Activated CD8-positive, alpha-beta T cell treated with anti-CD3 and anti-CD28 coated beads, Interleukin-2, amount 10 ng/mL, durations not matched to agents 7 days and 5 days (primary cell): ENCODE results near the gene FBXO30. TPM values are rescaled to one million over a fixed set of nuclear protein-coding genes. Genes with fewer than 3 reads are reported as not detected.

Experiments
- ATAC-seq: fragments of 150-1000 bp; cut with Tn5 transposase; one replicate; pipeline ENCODE4 v1.10.0; 2021; ENCODE audit warnings: moderate library complexity
- CTCF ChIA-PET: fragments of 350-600 bp; sonication (Branson Sonifier 250); formaldehyde crosslinking; loops from one replicate; lab custom pipeline; 2021; ENCODE audit warnings: antibody characterized with exemption; lab: Charles Lee
- POLR2A ChIA-PET: fragments of 350-600 bp; sonication (Branson Sonifier 250); formaldehyde crosslinking; loops from one replicate; lab custom pipeline; 2021; ENCODE audit warnings: antibody characterized with exemption; lab: Charles Lee
- DNase-seq: peaks from one replicate; pipeline ENCODE4 v3.0.0-alpha.2; 2020
- H3K27ac Mint-ChIP-seq: one replicate; pipeline ENCODE4 v1.8.0; 2021; ENCODE audit warnings: mild to moderate bottlenecking, mixed read lengths
- H3K27me3 Mint-ChIP-seq: one replicate; pipeline ENCODE4 v1.8.0; 2021; ENCODE audit warnings: low read depth, mixed read lengths
- H3K36me3 Mint-ChIP-seq: one replicate; pipeline ENCODE4 v1.8.0; 2021; ENCODE audit warnings: low read depth, mixed read lengths
- H3K4me1 Mint-ChIP-seq: one replicate; pipeline ENCODE4 v1.8.0; 2021; ENCODE audit warnings: low read depth, mixed read lengths
- H3K4me3 Mint-ChIP-seq: one replicate; pipeline ENCODE4 v1.8.0; 2021; ENCODE audit warnings: mild to moderate bottlenecking, mixed read lengths
- H3K9me3 Mint-ChIP-seq: one replicate; pipeline ENCODE4 v1.8.0; 2022; ENCODE audit warnings: mixed read lengths; ENCODE audit not compliant: insufficient read depth
- total RNA-seq, 2 experiments: library from RNA; stranded (reverse); gene quantifications; one replicate each; pipeline ENCODE4 v1.2.3, GENCODE V29; 2021

Gene FBXO30
- total RNA-seq, 2 experiments from 2014 or later: 3.5 to 4.1 TPM

DNA sequence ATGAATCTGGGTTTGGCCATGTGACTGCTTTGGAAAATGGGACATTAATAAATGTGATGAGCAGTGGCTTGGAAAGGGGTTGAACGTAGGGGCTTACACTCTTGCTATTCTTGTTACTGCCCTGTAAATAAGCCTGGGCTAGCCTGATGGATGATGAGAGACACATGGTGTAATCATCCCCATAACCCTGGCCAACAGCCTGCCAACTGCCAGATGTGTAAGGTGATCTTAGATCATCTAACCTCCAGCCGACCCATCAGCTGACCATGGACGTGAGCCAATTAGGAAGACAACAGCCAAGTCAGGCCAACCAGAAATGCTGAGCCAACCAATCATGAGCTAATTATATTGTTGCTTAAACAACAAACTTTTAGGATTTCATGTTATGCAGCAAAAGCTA, 25.2 kb downstream of the FBXO30 start:
- Mint-ChIP-seq H3K9me3 (peaks cover 10% of the 10 kb centered on the region), H3K27me3 (no peaks in the 10 kb centered on the region), H3K27ac (no peak overlapping the region), H3K4me1 (peaks cover 8% of the 10 kb centered on the region), H3K36me3 (peaks cover 11% of the 10 kb centered on the region), H3K4me3 (no peak overlapping the region)
- ChIA-PET CTCF (no interaction called here), POLR2A (no interaction called here)
- DNase-seq (no peak), ATAC-seq (no peak)

DNA sequence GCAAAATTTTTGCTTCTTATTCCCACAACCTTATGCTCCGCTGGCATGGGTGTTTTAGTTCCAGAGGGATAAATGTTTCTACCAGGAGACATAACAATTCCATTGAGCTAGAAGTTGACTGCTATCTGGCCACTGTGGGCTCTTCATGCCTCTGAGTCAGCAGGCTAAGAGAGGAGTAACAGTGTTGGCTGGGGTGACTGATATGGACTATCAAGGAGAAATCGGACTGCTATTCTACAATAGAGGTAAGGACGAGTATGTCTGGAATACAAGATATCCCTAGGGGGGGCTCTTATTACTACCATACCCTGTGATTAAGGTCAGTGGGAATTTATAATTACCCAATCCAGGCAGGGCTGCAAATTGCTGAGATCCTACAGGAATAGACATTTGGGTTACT, 26.9 kb downstream of the FBXO30 start:
- POLR2A ChIA-PET: no interaction called here
- H3K4me3 Mint-ChIP-seq: no peak overlapping the region
- peaks cover 22% of the 10 kb centered on the region for H3K4me1 Mint-ChIP-seq
- CTCF ChIA-PET: no interaction called here
- DNase-seq: no peak
- H3K36me3 Mint-ChIP-seq: peaks cover 16% of the 10 kb centered on the region
- peaks cover 17% of the 10 kb centered on the region for H3K9me3 Mint-ChIP-seq
- H3K27ac Mint-ChIP-seq: no peak overlapping the region
- H3K27me3 Mint-ChIP-seq: no peaks in the 10 kb centered on the region
- ATAC-seq: no peak

DNA sequence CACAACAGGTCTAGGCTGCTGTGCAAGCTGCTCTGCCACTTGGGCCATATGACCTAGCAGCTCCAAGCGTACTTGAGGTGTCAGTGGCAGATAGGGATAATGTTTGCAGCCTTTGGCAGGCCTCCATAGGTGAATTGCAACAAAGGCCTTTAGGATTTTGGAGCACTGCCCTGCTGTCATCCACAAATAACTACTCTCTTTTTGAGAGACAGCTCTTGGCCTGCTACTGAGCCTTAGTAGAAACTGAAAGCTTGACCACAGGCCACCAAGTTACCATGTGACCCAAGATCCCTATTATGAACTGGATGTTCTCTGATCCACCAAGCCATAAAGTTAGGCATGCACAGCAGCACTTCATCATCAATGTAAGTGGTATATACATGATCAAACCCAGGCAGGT, 29.9 kb downstream of the FBXO30 start:
- H3K27ac Mint-ChIP-seq: no peak overlapping the region
- peaks cover 22% of the 10 kb centered on the region for H3K4me1 Mint-ChIP-seq
- POLR2A ChIA-PET: interaction anchor here (1.4 kb wide), 1 partner anchor 31 kb away, joined by 3 read pairs; no protein-coding TSS in a partner anchor
- H3K9me3 Mint-ChIP-seq: peaks cover 15% of the 10 kb centered on the region
- no peaks in the 10 kb centered on the region for H3K27me3 Mint-ChIP-seq
- CTCF ChIA-PET: no interaction called here
- no peak overlapping the region for H3K4me3 Mint-ChIP-seq
- peaks cover 6% of the 10 kb centered on the region for H3K36me3 Mint-ChIP-seq
- no peak for DNase-seq
- ATAC-seq: no peak

DNA sequence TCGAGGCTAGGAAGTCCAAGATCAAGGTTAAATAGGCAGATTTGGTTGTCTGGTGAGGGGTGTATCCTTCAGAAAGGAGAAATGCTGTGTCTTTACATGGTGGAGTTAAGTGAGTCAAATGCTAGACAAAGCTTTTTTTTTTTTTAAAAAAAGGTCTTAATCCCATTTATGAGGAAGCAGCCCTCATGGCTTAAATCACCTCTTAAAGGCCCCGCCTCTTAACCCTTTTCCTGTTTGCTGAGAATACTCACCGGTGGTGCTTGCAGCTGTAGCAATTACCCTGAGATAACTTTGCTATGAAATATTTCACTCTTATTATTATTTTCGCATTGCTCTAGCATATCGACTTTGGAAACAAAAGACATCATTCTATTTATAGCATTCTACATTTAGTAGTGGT, 30.8 kb downstream of the FBXO30 start:
- peaks cover 22% of the 10 kb centered on the region for H3K4me1 Mint-ChIP-seq
- peak; percentile 27 for DNase-seq
- ATAC-seq: no peak
- no peaks in the 10 kb centered on the region for H3K27me3 Mint-ChIP-seq
- CTCF ChIA-PET: no interaction called here
- H3K27ac Mint-ChIP-seq: no peak overlapping the region
- peaks cover 6% of the 10 kb centered on the region for H3K36me3 Mint-ChIP-seq
- POLR2A ChIA-PET: interaction anchor here (1.4 kb wide), 1 partner anchor 31 kb away, joined by 3 read pairs; no protein-coding TSS in a partner anchor
- peaks cover 15% of the 10 kb centered on the region for H3K9me3 Mint-ChIP-seq
- H3K4me3 Mint-ChIP-seq: no peak overlapping the region

DNA sequence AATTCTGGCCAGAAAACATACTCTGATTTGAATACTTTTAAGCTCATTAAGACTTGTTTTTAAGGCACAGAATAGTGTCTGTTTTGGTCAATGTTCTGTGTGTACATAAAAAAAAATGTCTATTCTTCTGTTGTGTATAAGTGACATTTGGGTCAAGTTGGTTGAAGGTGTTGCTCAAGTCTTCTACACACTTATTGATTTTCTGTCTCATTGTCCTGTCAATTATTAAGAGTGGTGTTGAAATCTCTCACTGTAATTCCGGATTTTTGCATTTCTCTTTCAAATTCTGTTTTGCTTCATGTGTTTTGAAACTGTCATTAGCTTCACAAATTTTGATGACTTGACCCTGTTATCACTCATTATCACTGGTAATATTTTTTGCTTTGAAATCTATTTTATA, 41.7 kb downstream of the FBXO30 start:
- ATAC-seq: no peak

DNA sequence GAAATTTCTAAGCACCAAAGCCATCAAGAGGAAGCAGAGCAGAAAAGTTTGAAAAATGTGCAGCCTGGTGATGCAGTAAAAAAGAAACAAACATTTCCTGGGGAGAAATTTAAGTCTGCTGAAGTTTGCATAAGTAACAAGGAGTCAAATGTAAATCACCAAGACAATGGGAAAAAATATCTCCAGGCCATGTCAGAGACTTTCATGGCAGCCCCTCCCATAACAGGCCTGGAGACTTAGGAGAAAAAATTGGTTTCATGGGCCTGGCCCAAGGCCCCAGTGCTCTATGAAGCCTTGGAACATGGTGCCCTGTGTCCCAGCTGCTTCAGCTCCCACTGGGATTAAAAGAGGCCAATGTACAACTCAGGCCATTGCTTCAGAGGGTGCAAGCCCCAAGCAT, 49.1 kb downstream of the FBXO30 start:
- no peak for DNase-seq
- ChIA-PET POLR2A (no interaction called here), CTCF (no interaction called here)
- no peak overlapping the region for H3K4me3 Mint-ChIP-seq
- H3K27ac Mint-ChIP-seq: no peak overlapping the region
- H3K36me3 Mint-ChIP-seq: no peaks in the 10 kb centered on the region
- no peaks in the 10 kb centered on the region for H3K9me3 Mint-ChIP-seq
- no peaks in the 10 kb centered on the region for H3K27me3 Mint-ChIP-seq
- ATAC-seq: no peak
- H3K4me1 Mint-ChIP-seq: no peaks in the 10 kb centered on the region

More for the DNA sequence above, 41.7 kb downstream of the FBXO30 start:
- ChIA-PET CTCF (no interaction called here), POLR2A (no interaction called here)
- Mint-ChIP-seq H3K4me1 (no peaks in the 10 kb centered on the region), H3K27ac (no peak overlapping the region), H3K4me3 (no peak overlapping the region), H3K27me3 (no peaks in the 10 kb centered on the region), H3K36me3 (no peaks in the 10 kb centered on the region), H3K9me3 (no peaks in the 10 kb centered on the region)
- no peak for DNase-seq

DNA sequence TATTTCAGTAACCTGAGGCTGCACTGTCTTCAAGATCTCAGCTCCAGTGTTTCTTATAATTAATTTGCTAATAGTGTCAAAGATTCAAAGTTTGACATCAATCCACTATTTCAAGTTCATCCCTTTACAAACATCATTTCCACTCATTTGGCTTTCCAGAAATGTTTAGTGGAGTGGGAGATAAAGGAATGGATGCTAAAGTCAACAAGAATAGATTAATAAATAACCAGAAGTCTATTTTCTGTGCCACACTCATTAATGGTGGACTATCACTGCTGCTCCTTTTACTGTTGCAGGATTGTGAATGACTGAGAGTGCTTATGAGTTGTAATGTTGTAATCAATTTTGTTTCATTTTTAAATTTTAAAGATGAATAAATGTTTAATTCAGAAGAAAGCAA, 50.9 kb downstream of the FBXO30 start:
- ChIA-PET CTCF (no interaction called here), POLR2A (no interaction called here)
- Mint-ChIP-seq H3K36me3 (no peaks in the 10 kb centered on the region), H3K9me3 (no peaks in the 10 kb centered on the region), H3K4me1 (no peaks in the 10 kb centered on the region), H3K4me3 (no peak overlapping the region), H3K27me3 (no peaks in the 10 kb centered on the region), H3K27ac (no peak overlapping the region)
- no peak for ATAC-seq
- DNase-seq: no peak

DNA sequence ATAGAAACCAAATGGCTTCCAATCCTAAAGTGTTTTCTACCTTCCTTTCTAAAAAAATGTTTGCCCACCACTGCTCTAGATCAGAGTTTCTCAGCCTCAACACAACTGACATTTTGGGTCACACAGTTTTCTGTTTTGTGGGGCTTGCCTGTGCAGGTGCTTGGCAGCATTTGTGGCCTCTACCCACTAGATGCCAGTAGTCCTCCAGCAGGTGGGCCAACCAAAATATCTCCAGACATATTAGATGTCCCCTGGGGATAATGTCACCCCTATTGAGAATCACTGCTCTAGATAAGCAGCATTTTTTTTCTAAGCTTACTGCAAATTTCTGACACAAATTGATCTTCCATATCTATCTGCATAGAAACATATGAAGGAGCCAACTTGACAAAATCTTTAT, 53.0 kb downstream of the FBXO30 start:
- CTCF ChIA-PET: interaction anchor here (0.7 kb wide), 1 partner anchor 32 kb away, joined by 3 read pairs; no protein-coding TSS in a partner anchor
- no peaks in the 10 kb centered on the region for H3K27me3 Mint-ChIP-seq
- no peaks in the 10 kb centered on the region for H3K4me1 Mint-ChIP-seq
- H3K4me3 Mint-ChIP-seq: no peak overlapping the region
- H3K9me3 Mint-ChIP-seq: no peaks in the 10 kb centered on the region
- DNase-seq: no peak
- H3K36me3 Mint-ChIP-seq: no peaks in the 10 kb centered on the region
- POLR2A ChIA-PET: no interaction called here
- no peak overlapping the region for H3K27ac Mint-ChIP-seq
- no peak for ATAC-seq

DNA sequence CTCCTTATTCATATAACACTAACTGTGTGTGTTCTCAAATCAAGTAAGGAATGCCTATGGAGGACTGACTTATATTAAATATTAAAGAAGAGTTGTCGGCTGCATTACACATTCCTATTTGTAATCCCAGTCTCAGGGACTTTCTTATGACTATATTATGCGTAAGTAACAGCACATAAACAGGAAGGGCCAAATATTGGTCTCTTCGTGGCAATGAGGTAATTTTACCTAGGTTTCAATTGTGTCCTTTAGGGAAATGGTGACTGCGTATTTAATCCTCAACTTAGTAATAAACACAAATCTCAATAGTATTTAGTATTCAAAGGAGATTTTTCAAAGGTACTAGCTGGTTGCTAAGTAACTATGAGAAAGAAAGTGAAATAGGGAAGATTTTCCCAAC, 56.5 kb downstream of the FBXO30 start:
- ATAC-seq (no peak), DNase-seq (no peak)
- H3K4me1 Mint-ChIP-seq: no peaks in the 10 kb centered on the region
- H3K9me3 Mint-ChIP-seq: no peaks in the 10 kb centered on the region
- ChIA-PET POLR2A (no interaction called here), CTCF (no interaction called here)
- no peak overlapping the region for H3K27ac Mint-ChIP-seq
- no peaks in the 10 kb centered on the region for H3K36me3 Mint-ChIP-seq
- H3K4me3 Mint-ChIP-seq: no peak overlapping the region
- peaks cover 8% of the 10 kb centered on the region for H3K27me3 Mint-ChIP-seq

DNA sequence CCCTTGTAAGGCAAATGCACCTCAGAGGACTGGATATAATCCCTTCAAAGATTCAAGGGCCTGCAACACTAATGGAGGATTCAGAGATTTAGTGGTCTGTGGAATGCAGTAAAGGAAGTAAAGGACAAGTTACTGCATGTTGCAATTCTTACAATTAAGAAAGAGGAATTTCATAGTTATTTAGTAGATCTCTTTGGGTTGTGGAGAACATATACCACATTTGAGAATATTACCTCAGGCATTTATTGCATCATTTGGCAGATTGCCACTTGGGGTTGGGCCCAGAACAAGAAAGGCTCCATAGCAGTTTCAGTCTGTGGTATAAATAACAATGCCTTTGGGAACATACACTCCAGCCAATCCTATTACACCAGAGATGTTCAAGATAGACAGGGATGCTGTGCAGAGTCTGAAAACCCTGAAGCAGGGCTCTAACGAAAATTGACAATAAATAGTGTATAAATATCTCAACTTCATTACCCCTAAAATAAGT, 58.4 kb downstream of the FBXO30 start:
- Mint-ChIP-seq H3K27me3 (peaks cover 8% of the 10 kb centered on the region), H3K36me3 (no peaks in the 10 kb centered on the region), H3K27ac (no peak overlapping the region), H3K4me1 (no peaks in the 10 kb centered on the region), H3K4me3 (no peak overlapping the region), H3K9me3 (no peaks in the 10 kb centered on the region)
- ChIA-PET CTCF (no interaction called here), POLR2A (interaction anchor here (0.6 kb wide), 1 partner anchor 23 kb away, joined by 3 read pairs; no protein-coding TSS in a partner anchor)
- ATAC-seq (no peak), DNase-seq (no peak)

DNA sequence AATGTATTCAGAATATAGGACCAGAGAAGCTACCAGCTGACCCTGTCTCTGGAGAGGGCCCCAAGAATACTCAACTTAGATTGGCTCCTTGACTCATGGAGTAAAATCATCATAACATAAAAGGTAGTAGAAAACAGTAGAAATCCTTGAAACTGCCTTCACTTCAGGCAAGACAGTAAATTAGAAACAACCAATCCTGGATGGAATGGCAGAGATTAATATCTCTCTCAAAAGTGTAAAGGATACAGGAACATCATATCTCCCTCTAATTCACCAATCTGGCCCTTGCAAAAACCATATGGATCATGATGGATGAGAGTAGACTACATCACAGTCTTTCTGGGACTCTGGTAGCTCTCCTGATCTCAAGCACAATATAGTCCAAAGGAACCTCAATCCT, 58.9 kb downstream of the FBXO30 start:
- ATAC-seq (no peak), DNase-seq (no peak)
- no peak overlapping the region for H3K27ac Mint-ChIP-seq
- POLR2A ChIA-PET: no interaction called here
- H3K36me3 Mint-ChIP-seq: no peaks in the 10 kb centered on the region
- CTCF ChIA-PET: no interaction called here
- H3K27me3 Mint-ChIP-seq: peaks cover 8% of the 10 kb centered on the region
- H3K9me3 Mint-ChIP-seq: no peaks in the 10 kb centered on the region
- no peak overlapping the region for H3K4me3 Mint-ChIP-seq
- H3K4me1 Mint-ChIP-seq: no peaks in the 10 kb centered on the region

DNA sequence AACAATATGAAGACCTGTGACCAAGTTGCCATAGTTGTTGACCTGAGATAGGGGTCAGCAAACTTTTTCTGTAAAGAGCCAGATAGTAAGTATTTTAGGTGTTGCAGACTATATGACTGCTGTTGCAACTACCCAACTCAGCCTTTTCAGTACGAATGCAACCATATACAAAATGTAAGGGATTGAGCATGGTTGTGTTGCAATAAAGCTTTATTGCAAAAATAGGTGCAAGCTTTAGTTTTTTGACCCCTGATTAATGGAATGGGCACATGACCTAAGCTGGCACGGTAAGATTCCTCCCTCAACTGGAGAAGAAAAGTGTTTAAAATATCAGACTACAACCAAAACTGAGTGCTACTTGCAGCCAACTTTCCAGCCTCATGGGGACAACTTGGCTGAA, 62.0 kb downstream of the FBXO30 start:
- Mint-ChIP-seq H3K4me1 (peaks cover 9% of the 10 kb centered on the region), H3K9me3 (peaks cover 9% of the 10 kb centered on the region), H3K4me3 (no peak overlapping the region), H3K27ac (no peak overlapping the region), H3K27me3 (peaks cover 8% of the 10 kb centered on the region), H3K36me3 (no peaks in the 10 kb centered on the region)
- no peak for DNase-seq
- ChIA-PET CTCF (no interaction called here), POLR2A (no interaction called here)
- no peak for ATAC-seq

DNA sequence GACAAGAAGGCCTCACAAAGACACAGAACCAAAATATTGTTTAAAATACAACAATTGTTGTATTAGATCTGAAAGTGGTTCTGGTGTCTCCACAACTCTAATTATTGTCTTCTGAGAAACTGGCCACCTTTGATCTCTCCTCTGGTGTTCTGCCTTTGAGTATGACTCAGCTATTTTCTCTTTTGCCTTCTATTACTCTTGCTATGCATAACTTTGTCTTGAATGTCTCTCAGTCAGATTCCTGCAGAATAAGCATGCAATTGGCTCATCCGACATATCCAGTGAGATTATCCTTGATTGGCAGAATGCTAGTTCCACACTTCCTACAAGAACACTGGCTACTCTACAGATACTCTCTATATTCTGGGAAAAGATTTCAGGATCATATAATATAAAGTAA, 65.0 kb downstream of the FBXO30 start:
- Mint-ChIP-seq H3K27me3 (peaks cover under 1% of the 10 kb centered on the region), H3K36me3 (no peaks in the 10 kb centered on the region), H3K4me1 (peaks cover 9% of the 10 kb centered on the region), H3K4me3 (no peak overlapping the region), H3K27ac (no peak overlapping the region), H3K9me3 (peaks cover 9% of the 10 kb centered on the region)
- DNase-seq: no peak
- POLR2A ChIA-PET: interaction anchor here (1.2 kb wide), 1 partner anchor 15 kb away, joined by 3 read pairs; the partner anchor contains the start of gene EPM2A
- CTCF ChIA-PET: no interaction called here
- ATAC-seq: peak; percentile 49
